ENCODE results near the gene VGLL2.
"Not testable (repeated sequence)": the region's sequence is repeated elsewhere in the genome, so short reads cannot be mapped to it uniquely, and the experiment has no call there.

The VGLL2 gene

GRCh38 chr6:117265410-117266256, at the start of gene VGLL2:
VGLL2 (plus strand) TSS chr6:117265558; CDS start chr6:117265764, 206 bp downstream.
- peak; percentile 36 for DNase-seq (ENCODE audit: low read depth)

- DNase-seq (ENCODE audit: low read depth): no peak
These were observed 42.5 kb upstream of the VGLL2 start for GRCh38 chr6:117222861-117223260.

- no peak for DNase-seq (ENCODE audit: low read depth)
These were observed 38.6 kb upstream of the VGLL2 start for GRCh38 chr6:117226778-117227177.

- no peak for DNase-seq (ENCODE audit: low read depth)
These were observed 38.0 kb upstream of the VGLL2 start for GRCh38 chr6:117227245-117227962.

- no peak for DNase-seq (ENCODE audit: low read depth)
These were observed 37.2 kb upstream of the VGLL2 start for GRCh38 chr6:117228202-117228601.

- no peak for DNase-seq (ENCODE audit: low read depth)
These were observed 35.5 kb upstream of the VGLL2 start for GRCh38 chr6:117229870-117230269.

GRCh38 chr6:117231466-117231865, 33.9 kb upstream of the VGLL2 start:
- DNase-seq (ENCODE audit: low read depth): no peak

GRCh38 chr6:117232196-117232595, 33.2 kb upstream of the VGLL2 start:
- no peak for DNase-seq (ENCODE audit: low read depth)

- peak; percentile 15 for DNase-seq (ENCODE audit: low read depth)
These were observed 32.2 kb upstream of the VGLL2 start for GRCh38 chr6:117233145-117233544.

- peak; percentile 25 for DNase-seq (ENCODE audit: low read depth)
These were observed 27.8 kb upstream of the VGLL2 start for GRCh38 chr6:117237561-117237960.

GRCh38 chr6:117244571-117244970, 20.8 kb upstream of the VGLL2 start:
- DNase-seq (ENCODE audit: low read depth): not testable (repeated sequence)

- not testable (repeated sequence) for DNase-seq (ENCODE audit: low read depth)
These were observed 20.4 kb upstream of the VGLL2 start for GRCh38 chr6:117244979-117245378.

- DNase-seq (ENCODE audit: low read depth): no peak
These were observed 11.6 kb upstream of the VGLL2 start for GRCh38 chr6:117253785-117254184.

GRCh38 chr6:117262799-117263198, 2.6 kb upstream of the VGLL2 start:
- DNase-seq (ENCODE audit: low read depth): no peak

- no peak for DNase-seq (ENCODE audit: low read depth)
These were observed 1.9 kb upstream of the VGLL2 start for GRCh38 chr6:117263353-117263927.

GRCh38 chr6:117264369-117264691, 1.0 kb upstream of the VGLL2 start:
- DNase-seq (ENCODE audit: low read depth): peak; percentile 12

GRCh38 chr6:117264692-117265409, 507 bp upstream of the VGLL2 start:
- peak; percentile 23 for DNase-seq (ENCODE audit: low read depth)

- DNase-seq (ENCODE audit: low read depth): no peak
These were observed 1.1 kb downstream of the VGLL2 start for GRCh38 chr6:117266257-117267053.

- DNase-seq (ENCODE audit: low read depth): no peak
These were observed 1.6 kb downstream of the VGLL2 start for GRCh38 chr6:117267054-117267347.

- DNase-seq (ENCODE audit: low read depth): no peak
These were observed 2.6 kb downstream of the VGLL2 start for GRCh38 chr6:117267766-117268534.

GRCh38 chr6:117268924-117269323, 3.6 kb downstream of the VGLL2 start:
- DNase-seq (ENCODE audit: low read depth): no peak
